GM12873 (cell line): Measurements from ENCODE around the gene MORC2.

Source experiments
- TF ChIP-seq, protein P1 (sequence below): IDR thresholded peaks from 2 replicates; pipeline ENCODE4 v1.5.1; 2012; ENCODE audit warnings: low read depth, mild to moderate bottlenecking, moderate library complexity, low read length, control low read depth; ENCODE audit not compliant: insufficient read depth; ENCODE audit errors: missing control alignments

The MORC2 gene

GRCh38 chr22:30919973-30920372, 48.6 kb downstream of the MORC2 start:
- TF ChIP-seq, protein P1, sequence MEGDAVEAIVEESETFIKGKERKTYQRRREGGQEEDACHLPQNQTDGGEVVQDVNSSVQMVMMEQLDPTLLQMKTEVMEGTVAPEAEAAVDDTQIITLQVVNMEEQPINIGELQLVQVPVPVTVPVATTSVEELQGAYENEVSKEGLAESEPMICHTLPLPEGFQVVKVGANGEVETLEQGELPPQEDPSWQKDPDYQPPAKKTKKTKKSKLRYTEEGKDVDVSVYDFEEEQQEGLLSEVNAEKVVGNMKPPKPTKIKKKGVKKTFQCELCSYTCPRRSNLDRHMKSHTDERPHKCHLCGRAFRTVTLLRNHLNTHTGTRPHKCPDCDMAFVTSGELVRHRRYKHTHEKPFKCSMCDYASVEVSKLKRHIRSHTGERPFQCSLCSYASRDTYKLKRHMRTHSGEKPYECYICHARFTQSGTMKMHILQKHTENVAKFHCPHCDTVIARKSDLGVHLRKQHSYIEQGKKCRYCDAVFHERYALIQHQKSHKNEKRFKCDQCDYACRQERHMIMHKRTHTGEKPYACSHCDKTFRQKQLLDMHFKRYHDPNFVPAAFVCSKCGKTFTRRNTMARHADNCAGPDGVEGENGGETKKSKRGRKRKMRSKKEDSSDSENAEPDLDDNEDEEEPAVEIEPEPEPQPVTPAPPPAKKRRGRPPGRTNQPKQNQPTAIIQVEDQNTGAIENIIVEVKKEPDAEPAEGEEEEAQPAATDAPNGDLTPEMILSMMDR = no peak

DNA sequence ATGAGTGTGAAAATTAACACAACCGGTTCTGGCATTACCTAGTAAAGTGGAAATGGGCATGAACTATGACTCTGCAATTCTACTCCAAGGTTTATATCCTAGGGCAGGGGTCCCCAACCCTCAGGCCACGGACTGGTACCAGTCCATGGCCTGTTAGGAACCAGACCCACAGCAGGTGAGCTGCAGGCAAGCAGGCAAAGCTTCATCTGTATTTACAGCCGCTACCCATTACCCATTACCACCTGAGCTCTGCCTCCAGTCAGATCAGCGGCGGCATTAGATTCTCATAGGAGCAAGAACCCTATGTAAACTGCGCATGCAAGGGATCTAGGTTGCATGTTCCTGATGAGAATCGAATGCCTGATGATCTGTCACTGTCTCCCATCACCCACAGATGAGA, 49.8 kb downstream of the MORC2 start:
- TF ChIP-seq, protein P1 = no peak

DNA sequence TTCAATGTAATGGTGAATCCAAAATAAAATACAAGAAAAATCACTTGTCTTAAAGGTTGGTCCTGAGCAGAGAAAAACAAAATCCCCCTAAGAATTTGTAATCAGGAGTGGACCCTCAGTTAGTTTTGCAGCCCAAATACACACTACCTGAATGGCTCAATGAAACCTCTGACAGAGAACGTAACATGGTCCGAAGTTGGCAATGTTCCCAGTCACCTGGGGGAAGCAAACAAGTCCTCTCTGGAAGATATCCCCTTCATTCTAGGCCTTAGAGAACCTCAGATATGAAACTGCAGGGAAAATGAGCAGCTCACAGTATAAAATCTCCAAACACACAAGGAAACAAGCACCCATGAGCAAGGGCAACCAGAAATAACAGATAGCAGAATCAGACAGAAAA, 58.2 kb downstream of the MORC2 start:
- TF ChIP-seq, protein P1 = no peak

GRCh38 chr22:30909306-30909705, 59.3 kb downstream of the MORC2 start:
- TF ChIP-seq, protein P1 = no peak

DNA sequence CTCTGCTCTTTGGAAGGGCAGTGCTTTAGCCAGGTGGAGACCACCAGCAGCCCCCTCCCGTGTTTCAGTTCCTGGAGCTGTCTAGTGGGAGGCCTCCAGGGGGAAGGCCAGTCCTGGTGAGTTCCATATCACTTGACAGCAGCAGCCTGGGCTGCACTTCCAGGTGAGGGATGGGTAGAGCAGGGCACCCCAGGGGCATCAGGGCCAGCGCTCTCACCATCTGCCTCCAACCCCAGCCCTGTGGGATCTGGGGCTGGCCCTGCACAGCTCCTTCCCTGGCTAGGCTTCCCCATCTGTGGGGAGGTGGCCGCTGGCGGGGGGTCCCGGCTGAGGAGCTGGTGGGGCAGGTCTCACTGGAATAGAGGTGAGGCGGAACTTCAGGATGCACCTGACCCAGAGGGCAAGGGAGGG, 60.5 kb downstream of the MORC2 start:
- TF ChIP-seq, protein P1 = no peak

- TF ChIP-seq, protein P1 = no peak
Measured at GRCh38 chr22:30906946-30907345, 61.6 kb downstream of the MORC2 start.

DNA sequence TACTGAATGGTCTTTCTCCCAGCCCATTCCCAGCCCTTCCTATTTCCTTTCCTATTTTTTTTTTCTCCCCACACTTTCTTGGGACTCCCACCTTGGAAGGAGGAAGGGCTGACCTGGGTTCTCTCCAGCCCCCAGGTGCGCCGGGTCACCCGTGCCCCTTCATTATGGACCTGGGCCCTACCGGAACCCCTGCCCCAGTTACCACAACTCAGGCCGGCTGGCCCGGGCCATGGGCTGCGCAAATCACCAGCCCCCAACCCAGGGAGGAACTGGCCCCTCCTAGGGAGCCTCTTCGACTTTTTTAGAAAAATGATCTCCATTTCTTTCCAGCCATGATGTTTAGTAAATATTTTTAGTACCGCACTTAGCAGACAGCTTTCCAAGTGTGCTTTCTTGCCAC, 62.2 kb downstream of the MORC2 start:
- TF ChIP-seq, protein P1 = no peak

GRCh38 chr22:30905696-30906341, 62.8 kb downstream of the MORC2 start:
- TF ChIP-seq, protein P1 = no peak
